Smooth muscle cell (in vitro differentiated cells): ENCODE results near the gene DNAJB5. TPM values are rescaled to one million over a fixed set of nuclear protein-coding genes. Genes with fewer than 3 reads are reported as not detected.

Source experiments
- DNase-seq: peaks from one replicate; lab custom pipeline; 2025; ENCODE audit not compliant: unreplicated experiment; lab: John Stamatoyannopoulos, UW
- H2AFZ ChIP-seq: fragments of 200-600 bp; sonication (generic); 2 replicates; pipeline ENCODE4 v1.6.0; 2016; ENCODE audit warnings: antibody characterized with exemption, low read depth, mild to moderate bottlenecking
- H3F3A ChIP-seq: fragments of 200-600 bp; sonication (generic); 2 replicates; pipeline ENCODE4 v1.6.0; 2017; ENCODE audit warnings: antibody characterized with exemption, low read depth
- H3K27ac ChIP-seq: fragments of 200-600 bp; sonication (generic); 2 replicates; pipeline ENCODE4 v1.5.1; 2016; ENCODE audit warnings: low read depth, mild to moderate bottlenecking
- H3K27me3 ChIP-seq: fragments of 200-600 bp; sonication (generic); 2 replicates; pipeline ENCODE4 v1.6.1; 2016; ENCODE audit warnings: low read depth, mild to moderate bottlenecking
- H3K36me3 ChIP-seq: fragments of 200-600 bp; sonication (generic); 2 replicates; pipeline ENCODE4 v1.5.1; 2016; ENCODE audit warnings: low read depth
- H3K4me1 ChIP-seq: fragments of 200-600 bp; sonication (generic); 2 replicates; pipeline ENCODE4 v1.5.1; 2016; ENCODE audit warnings: low read depth
- H3K4me2 ChIP-seq: fragments of 200-600 bp; sonication (generic); 2 replicates; pipeline ENCODE4 v1.6.0; 2016; ENCODE audit warnings: mild to moderate bottlenecking
- H3K4me3 ChIP-seq: fragments of 200-600 bp; sonication (generic); 2 replicates; pipeline ENCODE4 v1.5.1; 2016; ENCODE audit warnings: mild to moderate bottlenecking
- H3K79me2 ChIP-seq: fragments of 200-600 bp; sonication (generic); 2 replicates; pipeline ENCODE4 v1.6.0; 2016; ENCODE audit warnings: low read depth, mild to moderate bottlenecking
- H3K9ac ChIP-seq: fragments of 200-600 bp; sonication (generic); 2 replicates; pipeline ENCODE4 v1.6.0; 2016; ENCODE audit warnings: low read depth
- H3K9me3 ChIP-seq: fragments of 200-600 bp; sonication (generic); replicated peaks from 2 replicates; pipeline ENCODE4 v1.5.1; 2016; ENCODE audit warnings: low read depth
- H4K20me1 ChIP-seq: fragments of 200-600 bp; sonication (generic); 2 replicates; pipeline ENCODE4 v1.6.0; 2016; ENCODE audit warnings: low read depth
- WGBS: methylation state at CpG from one replicate; pipeline ENCODE4 v1.1.7; 2016; ENCODE audit warnings: low lambda C conversion rate; 5-methylcytosine and 5-hydroxymethylcytosine counted together
- polyA plus RNA-seq: library from polyadenylated mRNA; unstranded; fragments of >200 nt; fragmentation: Nextera tagmentation; extraction: Ambion mirVana; gene quantifications from 2 replicates; pipeline ENCODE4 v1.2.1, GENCODE V29; 2016
- total RNA-seq: library from RNA; depleted of rRNA; stranded (reverse); fragments of >200 nt; gene quantifications from 2 replicates; pipeline ENCODE4 v1.2.3, GENCODE V29; 2014
- TF ChIP-seq, protein P1 (sequence below): fragments of 200-600 bp; sonication (generic); IDR thresholded peaks from 2 replicates; pipeline ENCODE4 v1.5.1; 2017; ENCODE audit warnings: borderline replicate concordance, mild to moderate bottlenecking, antibody characterized with exemption; ENCODE audit not compliant: insufficient read depth, poor library complexity, severe bottlenecking

Gene DNAJB5
- total and polyA plus RNA-seq, 2 experiments from 2014 or later, result 29.6 to 30.5 TPM

DNA sequence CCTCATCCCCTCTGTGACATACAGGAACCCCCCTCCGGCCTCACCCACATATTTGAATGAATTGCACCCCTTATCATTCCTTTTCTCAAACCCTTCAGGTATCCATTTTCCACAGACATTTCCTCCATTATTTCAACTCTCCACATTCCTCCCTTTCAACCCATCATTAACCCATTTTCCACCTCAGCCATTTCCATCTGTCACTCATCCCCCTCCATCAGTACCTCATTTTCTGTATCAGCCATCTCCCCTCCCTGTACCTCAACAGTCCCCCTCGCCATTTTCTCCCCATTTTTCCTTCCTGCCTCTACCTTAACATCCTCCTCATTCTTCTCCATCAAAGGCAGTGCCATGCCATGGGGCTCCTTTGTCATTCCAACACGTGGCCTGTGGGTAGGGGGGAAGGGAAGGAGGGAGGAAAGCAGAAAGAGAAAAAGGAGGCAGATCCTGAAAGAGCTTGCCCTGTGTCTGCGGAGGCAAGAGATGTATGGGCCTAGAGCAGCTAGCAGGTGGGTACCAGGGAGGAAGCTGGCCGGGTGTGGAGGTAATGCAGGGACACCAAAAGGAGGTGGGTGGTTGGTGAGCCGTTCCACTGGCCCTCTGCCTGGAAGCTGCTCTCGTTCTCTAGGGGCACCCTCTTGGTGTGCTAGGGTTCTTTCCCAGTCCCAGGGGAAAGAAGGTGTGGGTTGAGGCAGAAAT is 1.5 kb downstream of the DNAJB5 start:
- no peak overlapping the region for H2AFZ ChIP-seq
- peak overlapping the region; percentile 100 for H3K27ac ChIP-seq
- 42% methylated on average over 7 of the region's 7 CpGs for WGBS
- H3K9ac ChIP-seq, result peak overlapping the region; percentile 98
- peaks cover 56% of the 10 kb centered on the region for H3K4me1 ChIP-seq
- H3K36me3 ChIP-seq, result no peaks in the 10 kb centered on the region
- H3K9me3 ChIP-seq, result no peaks in the 10 kb centered on the region
- H3F3A ChIP-seq, result peaks cover 46% of the 10 kb centered on the region
- H3K79me2 ChIP-seq, result no peaks in the 10 kb centered on the region
- no peaks in the 10 kb centered on the region for H3K27me3 ChIP-seq
- peak overlapping the region; percentile 87 for H3K4me2 ChIP-seq
- H3K4me3 ChIP-seq, result peak overlapping the region; percentile 8
- no peak for DNase-seq
- H4K20me1 ChIP-seq, result peaks cover 9% of the 10 kb centered on the region
- TF ChIP-seq, protein P1, sequence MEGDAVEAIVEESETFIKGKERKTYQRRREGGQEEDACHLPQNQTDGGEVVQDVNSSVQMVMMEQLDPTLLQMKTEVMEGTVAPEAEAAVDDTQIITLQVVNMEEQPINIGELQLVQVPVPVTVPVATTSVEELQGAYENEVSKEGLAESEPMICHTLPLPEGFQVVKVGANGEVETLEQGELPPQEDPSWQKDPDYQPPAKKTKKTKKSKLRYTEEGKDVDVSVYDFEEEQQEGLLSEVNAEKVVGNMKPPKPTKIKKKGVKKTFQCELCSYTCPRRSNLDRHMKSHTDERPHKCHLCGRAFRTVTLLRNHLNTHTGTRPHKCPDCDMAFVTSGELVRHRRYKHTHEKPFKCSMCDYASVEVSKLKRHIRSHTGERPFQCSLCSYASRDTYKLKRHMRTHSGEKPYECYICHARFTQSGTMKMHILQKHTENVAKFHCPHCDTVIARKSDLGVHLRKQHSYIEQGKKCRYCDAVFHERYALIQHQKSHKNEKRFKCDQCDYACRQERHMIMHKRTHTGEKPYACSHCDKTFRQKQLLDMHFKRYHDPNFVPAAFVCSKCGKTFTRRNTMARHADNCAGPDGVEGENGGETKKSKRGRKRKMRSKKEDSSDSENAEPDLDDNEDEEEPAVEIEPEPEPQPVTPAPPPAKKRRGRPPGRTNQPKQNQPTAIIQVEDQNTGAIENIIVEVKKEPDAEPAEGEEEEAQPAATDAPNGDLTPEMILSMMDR, result no peak

DNA sequence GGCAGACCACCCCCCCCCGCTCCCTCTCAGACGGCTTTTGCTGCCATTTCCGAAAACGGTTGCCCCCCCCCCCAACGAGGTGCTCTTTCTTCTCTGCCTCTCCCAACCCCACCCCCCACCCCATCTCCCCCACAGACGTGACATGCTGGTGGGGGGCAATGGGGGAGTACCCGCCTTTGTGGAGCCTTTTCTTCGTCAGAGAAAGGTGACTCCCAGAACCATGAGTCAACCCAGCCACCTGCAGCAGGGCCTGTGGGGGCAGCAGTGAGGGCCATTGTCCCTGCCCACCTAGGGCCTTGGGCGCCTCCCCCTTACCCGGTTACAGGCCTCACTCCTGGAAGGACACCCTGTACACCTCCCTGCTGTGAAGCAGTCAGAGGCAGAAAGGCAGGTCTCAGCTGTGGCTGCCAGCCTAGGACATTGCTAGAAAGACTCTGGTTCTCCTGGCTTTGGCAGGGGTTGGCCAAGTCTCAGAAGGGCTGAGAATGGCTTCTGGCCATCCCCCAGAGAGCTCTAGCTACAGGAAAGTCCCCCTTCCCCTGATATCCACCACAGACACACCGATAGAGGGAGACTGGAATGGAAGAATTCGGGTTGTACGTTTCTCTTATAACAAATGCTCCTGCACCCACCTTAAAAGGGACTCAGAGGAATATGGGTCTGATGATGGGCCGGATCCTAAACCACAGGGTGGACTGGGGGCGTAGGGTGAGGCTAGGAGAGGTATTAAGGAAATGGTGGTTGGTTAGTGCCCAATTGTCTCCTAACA is 2.2 kb downstream of the DNAJB5 start:
- peaks cover 49% of the 10 kb centered on the region for H3F3A ChIP-seq
- H3K79me2 ChIP-seq, result no peaks in the 10 kb centered on the region
- TF ChIP-seq, protein P1, result peak; percentile 16
- peak overlapping the region; percentile 84 for H3K9ac ChIP-seq
- 54% methylated on average over 9 of the region's 15 CpGs for WGBS
- peaks cover 57% of the 10 kb centered on the region for H3K4me1 ChIP-seq
- peaks cover 9% of the 10 kb centered on the region for H4K20me1 ChIP-seq
- peak overlapping the region; percentile 100 for H3K27ac ChIP-seq
- no peak for DNase-seq
- H2AFZ ChIP-seq, result no peak overlapping the region
- peak overlapping the region; percentile 74 for H3K4me2 ChIP-seq
- H3K36me3 ChIP-seq, result no peaks in the 10 kb centered on the region
- no peaks in the 10 kb centered on the region for H3K27me3 ChIP-seq
- no peaks in the 10 kb centered on the region for H3K9me3 ChIP-seq
- H3K4me3 ChIP-seq, result no peak overlapping the region

DNA sequence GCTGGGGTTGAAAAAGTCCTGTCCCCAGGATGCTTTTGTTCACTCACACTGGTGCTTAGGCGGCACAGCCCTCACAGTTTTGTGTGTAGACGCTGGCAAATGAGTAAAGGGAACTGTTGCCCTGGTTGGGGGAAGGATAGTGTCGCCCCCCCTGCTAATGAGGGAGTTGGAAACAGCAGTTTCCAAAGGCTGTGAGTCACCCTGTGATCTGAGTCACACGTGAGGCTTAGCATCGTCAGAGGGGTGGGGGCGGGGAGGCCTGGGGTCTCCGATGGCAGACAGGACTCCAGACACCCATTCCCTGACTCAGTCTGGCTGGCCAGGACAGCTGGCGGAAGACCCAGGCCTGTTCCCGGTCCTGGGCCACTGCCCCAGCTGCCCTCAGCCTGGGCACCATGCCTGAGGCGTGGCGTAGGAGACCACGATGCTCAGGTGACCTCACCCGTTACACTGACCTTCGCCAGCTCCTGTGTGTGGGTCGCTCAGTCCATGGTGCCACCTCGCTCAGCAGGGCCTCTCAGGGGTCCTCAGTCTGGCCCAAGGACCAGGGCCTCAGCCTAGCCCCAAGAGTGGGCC is 2.9 kb downstream of the DNAJB5 start:
- peak; percentile 75 for DNase-seq
- Histone ChIP-seq H3K9me3 (no peaks in the 10 kb centered on the region), H3K79me2 (no peaks in the 10 kb centered on the region), H2AFZ (no peak overlapping the region), H3K36me3 (no peaks in the 10 kb centered on the region), H3K27me3 (no peaks in the 10 kb centered on the region), H3F3A (peaks cover 49% of the 10 kb centered on the region), H3K4me3 (no peak overlapping the region), H3K27ac (peak overlapping the region; percentile 100), H4K20me1 (peaks cover 9% of the 10 kb centered on the region), H3K4me2 (peak overlapping the region; percentile 76), H3K4me1 (peaks cover 57% of the 10 kb centered on the region), H3K9ac (peak overlapping the region; percentile 94)
- WGBS, result 34% methylated on average over 16 of the region's 16 CpGs
- TF ChIP-seq, protein P1, result no peak
